Measurements from ENCODE around the gene ANO9. TPM values are rescaled to one million over a fixed set of nuclear protein-coding genes. Genes with fewer than 3 reads are reported as not detected.
A peak's percentile ranks its signal among the peaks of the same experiment; 100 is the strongest.

Gene ANO9
- total and polyA plus RNA-seq, 11 donors, result 0.07 to 3.1 (median 0.21) TPM; not detected in 6

- TF ChIP-seq, protein P1, sequence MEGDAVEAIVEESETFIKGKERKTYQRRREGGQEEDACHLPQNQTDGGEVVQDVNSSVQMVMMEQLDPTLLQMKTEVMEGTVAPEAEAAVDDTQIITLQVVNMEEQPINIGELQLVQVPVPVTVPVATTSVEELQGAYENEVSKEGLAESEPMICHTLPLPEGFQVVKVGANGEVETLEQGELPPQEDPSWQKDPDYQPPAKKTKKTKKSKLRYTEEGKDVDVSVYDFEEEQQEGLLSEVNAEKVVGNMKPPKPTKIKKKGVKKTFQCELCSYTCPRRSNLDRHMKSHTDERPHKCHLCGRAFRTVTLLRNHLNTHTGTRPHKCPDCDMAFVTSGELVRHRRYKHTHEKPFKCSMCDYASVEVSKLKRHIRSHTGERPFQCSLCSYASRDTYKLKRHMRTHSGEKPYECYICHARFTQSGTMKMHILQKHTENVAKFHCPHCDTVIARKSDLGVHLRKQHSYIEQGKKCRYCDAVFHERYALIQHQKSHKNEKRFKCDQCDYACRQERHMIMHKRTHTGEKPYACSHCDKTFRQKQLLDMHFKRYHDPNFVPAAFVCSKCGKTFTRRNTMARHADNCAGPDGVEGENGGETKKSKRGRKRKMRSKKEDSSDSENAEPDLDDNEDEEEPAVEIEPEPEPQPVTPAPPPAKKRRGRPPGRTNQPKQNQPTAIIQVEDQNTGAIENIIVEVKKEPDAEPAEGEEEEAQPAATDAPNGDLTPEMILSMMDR (IDR thresholded peaks at IDR 0.05), result no peak
- TF ChIP-seq POLR2A (IDR thresholded peaks at IDR 0.05), result no peak
- H3K9me3 ChIP-seq, result no peaks in the 10 kb centered on the region
- no peaks in the 10 kb centered on the region for H3K27me3 ChIP-seq
- H3K4me1 ChIP-seq, result peaks cover 0 to 39% (median 20%) of the 10 kb centered on the region in 12 donors
- DNase-seq (peak in 3 of 5 donors; percentile 35 to 58 (median 49)), ATAC-seq (peak in 2 of 4 donors; percentile 19 to 30)
- H3K36me3 ChIP-seq, result peaks cover 0 to 29% (median 19%) of the 10 kb centered on the region in 9 donors
- WGBS, 4 donors, result 57 to 70% (median 69%) methylated on average over 23 of the region's 23 CpGs
- H3K4me3 ChIP-seq, result no peak overlapping the region
- H3K27ac ChIP-seq, result peak overlapping the region in 10 of 12 donors; percentile 42 to 76 (median 56)
- intact Hi-C loops (cut with DNase I), result loop anchor here in 1 of 10 donors (10.0 kb wide), 1 partner anchor 251 kb away; the partner anchor contains the start of genes BET1L and RIC8A
These were observed 13.8 kb upstream of the ANO9 start for GRCh38 chr11:455566-456147.

DNA sequence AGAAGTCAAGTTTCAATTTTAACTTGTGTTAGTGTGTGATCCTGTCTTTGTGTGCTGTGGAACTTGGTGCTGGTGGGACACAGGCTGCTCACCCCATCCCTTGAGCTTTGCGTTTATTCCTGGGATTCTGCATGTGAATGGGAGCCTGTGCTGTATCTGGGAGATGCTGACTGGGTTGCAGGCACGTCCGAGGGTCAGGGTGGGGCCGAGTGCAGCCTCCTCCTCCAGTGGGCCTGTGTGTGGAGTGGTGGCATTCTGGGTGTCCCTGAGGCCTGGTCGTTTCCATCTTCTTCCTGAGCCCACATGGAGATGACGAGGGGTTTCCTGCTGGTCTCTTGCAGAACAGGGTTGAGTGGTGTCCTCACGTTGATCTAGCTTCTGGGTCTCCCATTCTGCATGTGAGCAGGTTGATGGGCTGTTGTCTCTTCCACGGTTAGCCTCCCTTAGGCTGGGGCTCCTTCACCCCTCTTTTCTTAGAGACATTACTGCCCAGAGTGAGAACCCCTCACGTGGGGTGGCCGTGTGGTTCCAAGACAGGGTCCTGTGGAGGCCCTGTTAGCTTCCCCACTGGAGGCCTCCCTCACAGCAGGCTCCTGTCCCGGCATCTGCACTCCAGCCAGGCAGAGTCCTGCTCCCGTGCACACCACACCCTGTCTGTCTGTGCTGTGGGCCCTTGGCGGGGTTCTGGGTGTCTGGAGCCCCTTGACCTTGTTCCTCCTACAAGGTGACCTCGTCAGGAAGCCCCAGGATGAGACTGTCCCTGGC is 13.2 kb upstream of the ANO9 start:
- TF ChIP-seq, protein P1 (IDR thresholded peaks at IDR 0.05), result no peak
- no peak for TF ChIP-seq POLR2A (IDR thresholded peaks at IDR 0.05)
- H3K4me3 ChIP-seq, result no peak overlapping the region
- ATAC-seq (peak in 1 of 4 donors; percentile 27), DNase-seq (peak in 2 of 5 donors; percentile 33 to 47)
- intact Hi-C loops (cut with DNase I), result loop anchor here in 8 of 10 donors (5.0 to 10.0 kb wide), 5 partner anchors 47 to 250 kb away; partner anchors contain the start of genes RNH1 (in 4 of the 8), BET1L (in 3 of the 8) and RIC8A (in 3 of the 8)
- H3K27ac ChIP-seq, result peak overlapping the region in 10 of 12 donors; percentile 42 to 76 (median 56)
- H3K27me3 ChIP-seq, result no peaks in the 10 kb centered on the region
- peaks cover 0 to 34% (median 15%) of the 10 kb centered on the region in 12 donors for H3K4me1 ChIP-seq
- 63 to 67% (median 66%) methylated on average over 10 to 14 of the region's 14 CpGs for WGBS, 4 donors
- no peaks in the 10 kb centered on the region for H3K9me3 ChIP-seq
- peaks cover 0 to 26% (median 17%) of the 10 kb centered on the region in 9 donors for H3K36me3 ChIP-seq

DNA sequence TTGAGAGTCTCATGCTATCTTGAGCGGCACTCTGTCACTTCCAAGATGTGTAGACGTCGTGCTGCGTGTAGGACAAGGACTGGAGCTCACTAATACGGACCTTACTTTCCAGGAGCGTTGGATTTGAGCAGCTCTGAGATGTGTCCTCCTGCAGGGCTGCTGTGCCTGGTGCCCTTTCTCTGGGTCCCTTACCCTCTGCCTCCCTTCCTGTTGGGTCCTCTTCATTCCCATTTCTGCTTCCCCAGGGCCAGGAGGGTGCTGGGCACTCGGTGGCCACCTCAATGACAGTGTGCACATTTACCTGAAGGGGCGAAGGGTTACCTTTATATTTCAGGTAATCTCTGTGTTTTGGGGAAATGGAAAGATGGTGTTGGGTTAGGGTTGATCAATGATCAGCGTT is 12.2 kb upstream of the ANO9 start:
- DNase-seq (peak in 2 of 5 donors; percentile 4 to 6), ATAC-seq (no peak)
- H3K4me3 ChIP-seq, result no peak overlapping the region
- peaks cover 0 to 37% (median 19%) of the 10 kb centered on the region in 12 donors for H3K4me1 ChIP-seq
- intact Hi-C loops (cut with DNase I), result loop anchor here in 8 of 10 donors (5.0 to 10.0 kb wide), 5 partner anchors 47 to 249 kb away; partner anchors contain the start of genes RNH1 (in 4 of the 8), BET1L (in 3 of the 8) and RIC8A (in 3 of the 8)
- H3K27me3 ChIP-seq, result no peaks in the 10 kb centered on the region
- H3K36me3 ChIP-seq, result peaks cover 0 to 26% (median 16%) of the 10 kb centered on the region in 9 donors
- 70 to 79% (median 74%) methylated on average over 9 of the region's 9 CpGs for WGBS, 4 donors
- no peak for TF ChIP-seq POLR2A (IDR thresholded peaks at IDR 0.05)
- TF ChIP-seq, protein P1 (IDR thresholded peaks at IDR 0.05), result no peak
- no peaks in the 10 kb centered on the region for H3K9me3 ChIP-seq
- H3K27ac ChIP-seq, result no peak overlapping the region

Data from heart left ventricle (tissue), 16 donors.